BLaER1 (cell line): ENCODE data around the gene MAP3K7CL.

Experiments
- H3K27ac ChIP-seq: shearing (Covaris generic); formaldehyde crosslinking; 2 replicates; pipeline ENCODE4 v1.8.1; 2022
- H3K27me3 ChIP-seq: shearing (Covaris generic); formaldehyde crosslinking; 2 replicates; pipeline ENCODE4 v1.8.1; 2022
- H3K36me3 ChIP-seq: shearing (Covaris generic); formaldehyde crosslinking; 2 replicates; pipeline ENCODE4 v1.8.1; 2022
- H3K4me1 ChIP-seq: shearing (Covaris generic); formaldehyde crosslinking; 2 replicates; pipeline ENCODE4 v1.8.1; 2022
- H3K4me2 ChIP-seq: shearing (Covaris generic); formaldehyde crosslinking; 2 replicates; pipeline ENCODE4 v1.8.1; 2022
- H3K4me3 ChIP-seq: shearing (Covaris generic); formaldehyde crosslinking; 2 replicates; pipeline ENCODE4 v1.8.1; 2022
- H3K9ac ChIP-seq: shearing (Covaris generic); formaldehyde crosslinking; 2 replicates; pipeline ENCODE4 v1.8.1; 2022
- H3K9me3 ChIP-seq: shearing (Covaris generic); formaldehyde crosslinking; 2 replicates; pipeline ENCODE4 v1.8.1; 2022
- H4K20me1 ChIP-seq: shearing (Covaris generic); formaldehyde crosslinking; 2 replicates; pipeline ENCODE4 v1.8.1; 2022
- Cebpa-rat ChIP-seq: shearing (Covaris generic); IDR thresholded peaks from 2 replicates; pipeline ENCODE4 v1.8.1; 2022

The MAP3K7CL gene

DNA sequence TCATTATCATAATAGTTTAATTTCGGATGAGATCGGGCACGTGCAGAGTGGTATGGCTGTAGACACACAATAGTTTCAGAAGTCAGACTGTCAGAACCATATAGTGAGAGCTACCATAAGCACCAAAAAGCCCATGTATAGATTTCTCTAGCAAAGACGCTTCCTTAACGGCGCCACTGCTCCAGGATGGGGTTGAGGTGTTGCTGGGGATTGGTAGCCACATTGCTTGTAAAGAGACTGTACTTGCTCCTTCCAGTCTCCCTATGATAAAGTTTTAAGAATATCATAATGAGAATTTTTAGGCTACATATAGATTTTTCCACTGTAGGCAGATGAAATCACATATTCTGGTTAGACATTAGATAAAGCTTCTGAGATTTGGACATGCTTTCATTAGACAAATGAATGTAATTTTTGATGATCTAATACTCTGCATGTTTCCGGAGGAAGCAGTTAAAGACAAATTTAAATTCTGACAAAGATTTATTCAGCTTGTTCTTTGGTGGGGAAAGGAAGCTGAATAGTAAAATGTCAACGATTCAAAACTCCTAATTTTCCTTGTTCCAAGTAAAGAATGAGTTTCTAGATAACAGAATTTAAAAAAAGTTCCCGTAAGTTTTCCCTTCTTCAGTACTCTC lies 77.7 kb downstream of the MAP3K7CL start:
- H3K36me3 ChIP-seq = no peaks in the 10 kb centered on the region
- H3K9me3 ChIP-seq = no peaks in the 10 kb centered on the region
- no peak overlapping the region for H3K4me2 ChIP-seq
- H3K4me3 ChIP-seq = no peak overlapping the region
- no peaks in the 10 kb centered on the region for H4K20me1 ChIP-seq
- H3K4me1 ChIP-seq = no peaks in the 10 kb centered on the region
- no peak overlapping the region for H3K27ac ChIP-seq
- no peak overlapping the region for H3K9ac ChIP-seq
- no peaks in the 10 kb centered on the region for H3K27me3 ChIP-seq
- TF ChIP-seq Cebpa-rat = no peak

DNA sequence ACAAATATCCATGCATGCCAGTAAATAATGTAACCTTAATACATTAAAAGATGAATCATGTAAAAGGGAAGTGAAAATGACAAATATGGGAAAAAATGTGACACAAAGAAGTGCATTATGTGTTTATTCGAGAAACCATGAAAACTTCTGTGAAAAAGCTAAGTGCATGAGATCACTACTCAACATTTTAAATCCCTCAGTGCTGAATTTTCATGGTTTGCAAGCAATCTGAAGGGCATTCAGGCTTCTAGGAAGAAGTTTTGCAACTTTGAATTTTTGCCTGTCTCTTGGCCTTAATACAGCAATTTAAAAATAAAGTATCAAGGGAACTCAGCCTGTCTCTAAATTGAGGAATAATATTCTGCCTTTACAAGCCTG lies 78.2 kb downstream of the MAP3K7CL start:
- Histone ChIP-seq H3K36me3 (no peaks in the 10 kb centered on the region), H3K4me3 (no peak overlapping the region), H3K4me2 (no peak overlapping the region), H3K9me3 (no peaks in the 10 kb centered on the region), H4K20me1 (no peaks in the 10 kb centered on the region), H3K4me1 (no peaks in the 10 kb centered on the region), H3K27me3 (no peaks in the 10 kb centered on the region), H3K27ac (no peak overlapping the region), H3K9ac (no peak overlapping the region)
- no peak for TF ChIP-seq Cebpa-rat

- Histone ChIP-seq H3K9me3 (no peaks in the 10 kb centered on the region), H3K9ac (no peak overlapping the region), H3K4me1 (no peaks in the 10 kb centered on the region), H3K27me3 (no peaks in the 10 kb centered on the region), H3K27ac (no peak overlapping the region), H3K4me3 (no peak overlapping the region), H3K4me2 (no peak overlapping the region), H4K20me1 (no peaks in the 10 kb centered on the region), H3K36me3 (no peaks in the 10 kb centered on the region)
- no peak for TF ChIP-seq Cebpa-rat
These were observed 79.3 kb downstream of the MAP3K7CL start for GRCh38 chr21:29209696-29210095.

- Histone ChIP-seq H3K36me3 (no peaks in the 10 kb centered on the region), H3K4me3 (no peak overlapping the region), H3K9ac (no peak overlapping the region), H3K27ac (no peak overlapping the region), H3K27me3 (no peaks in the 10 kb centered on the region), H4K20me1 (no peaks in the 10 kb centered on the region), H3K4me1 (no peaks in the 10 kb centered on the region), H3K4me2 (no peak overlapping the region), H3K9me3 (no peaks in the 10 kb centered on the region)
- no peak for TF ChIP-seq Cebpa-rat
These were observed 80.8 kb downstream of the MAP3K7CL start for GRCh38 chr21:29211205-29211604.

DNA sequence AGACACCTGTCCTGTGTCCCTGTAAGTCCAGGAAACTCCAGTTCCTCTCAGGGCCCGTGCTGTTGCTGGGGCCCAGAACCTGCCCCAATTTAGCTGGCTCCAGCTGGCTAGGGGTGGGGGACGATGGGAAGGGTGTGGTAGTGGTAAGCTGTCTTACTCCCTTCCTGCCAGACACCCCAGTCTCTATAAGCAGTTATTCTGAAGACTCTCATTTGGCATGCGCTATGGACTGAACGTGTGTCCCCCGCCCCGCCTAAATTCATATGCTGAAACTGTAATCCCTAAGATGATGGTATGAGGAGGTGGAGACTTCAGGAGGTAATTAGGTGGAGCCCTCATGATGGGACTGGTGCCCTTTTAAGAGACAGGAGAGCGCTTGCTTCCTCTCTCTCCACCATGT lies 82.0 kb downstream of the MAP3K7CL start:
- no peaks in the 10 kb centered on the region for H3K9me3 ChIP-seq
- H3K36me3 ChIP-seq = no peaks in the 10 kb centered on the region
- no peak overlapping the region for H3K4me3 ChIP-seq
- no peaks in the 10 kb centered on the region for H4K20me1 ChIP-seq
- H3K27ac ChIP-seq = no peak overlapping the region
- no peak for TF ChIP-seq Cebpa-rat
- no peak overlapping the region for H3K4me2 ChIP-seq
- H3K4me1 ChIP-seq = no peaks in the 10 kb centered on the region
- H3K9ac ChIP-seq = no peak overlapping the region
- H3K27me3 ChIP-seq = no peaks in the 10 kb centered on the region

DNA sequence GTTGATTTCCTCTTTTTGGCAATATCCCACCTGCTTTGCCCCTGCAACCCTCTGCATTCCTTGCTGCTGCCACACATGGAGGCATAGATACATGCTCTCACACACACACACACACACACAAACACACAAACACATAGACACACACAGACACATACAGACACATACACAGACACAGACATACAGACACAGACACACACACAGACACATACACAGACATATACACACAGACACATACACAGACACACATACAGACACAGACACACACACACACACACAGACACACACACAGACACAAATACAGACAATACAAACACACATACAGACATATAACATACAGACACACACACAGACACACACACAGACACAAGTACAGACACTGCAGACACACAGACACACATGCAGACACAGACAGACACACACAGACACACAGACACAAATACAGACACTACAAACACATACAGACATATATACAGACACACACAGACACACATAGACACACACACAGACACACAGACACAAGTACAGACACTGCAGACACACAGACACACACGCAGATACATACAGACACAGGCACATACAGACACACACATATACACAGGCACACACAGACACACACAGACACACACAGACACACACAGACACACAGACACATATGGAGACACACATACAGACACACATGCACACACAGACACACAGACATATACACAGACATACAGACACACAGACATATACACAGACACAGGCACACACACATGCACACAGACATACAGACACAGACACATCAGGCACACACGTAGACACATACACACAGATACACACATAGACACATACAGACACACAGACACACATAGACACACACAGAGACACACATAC lies 83.3 kb downstream of the MAP3K7CL start:
- Histone ChIP-seq H3K4me2 (no peak overlapping the region), H3K27me3 (no peaks in the 10 kb centered on the region), H3K27ac (no peak overlapping the region)

DNA sequence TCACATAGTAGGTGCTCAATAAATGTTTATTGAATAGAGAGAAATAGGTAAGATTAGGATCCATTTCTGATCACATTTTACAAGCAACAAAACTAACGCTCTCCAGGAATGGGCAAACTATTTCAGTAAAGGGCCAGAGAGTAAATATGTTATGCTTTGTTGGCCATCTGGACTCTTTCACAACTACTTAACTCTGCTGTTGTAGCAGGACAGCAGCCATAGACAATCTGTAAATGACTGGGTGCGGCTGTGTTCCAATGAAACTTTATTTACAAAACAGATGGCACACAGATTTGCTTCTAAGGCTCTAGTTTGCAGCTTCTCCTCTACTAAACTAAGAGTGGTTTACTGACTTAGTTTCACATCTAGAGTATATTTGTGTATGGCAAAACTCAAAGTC lies 85.3 kb downstream of the MAP3K7CL start:
- Histone ChIP-seq H3K27ac (no peak overlapping the region), H3K9ac (no peak overlapping the region), H4K20me1 (no peaks in the 10 kb centered on the region), H3K4me1 (no peaks in the 10 kb centered on the region), H3K4me2 (no peak overlapping the region), H3K36me3 (no peaks in the 10 kb centered on the region), H3K9me3 (no peaks in the 10 kb centered on the region), H3K27me3 (no peaks in the 10 kb centered on the region), H3K4me3 (no peak overlapping the region)
- TF ChIP-seq Cebpa-rat = no peak

More for the DNA sequence above, 83.3 kb downstream of the MAP3K7CL start:
- TF ChIP-seq Cebpa-rat = no peak
- H3K4me1 ChIP-seq = no peaks in the 10 kb centered on the region
- no peaks in the 10 kb centered on the region for H3K36me3 ChIP-seq
- no peak overlapping the region for H3K4me3 ChIP-seq
- no peaks in the 10 kb centered on the region for H4K20me1 ChIP-seq
- H3K9ac ChIP-seq = no peak overlapping the region
- H3K9me3 ChIP-seq = no peaks in the 10 kb centered on the region

GRCh38 chr21:29217818-29218291 lies 87.4 kb downstream of the MAP3K7CL start:
- Histone ChIP-seq H3K27me3 (no peaks in the 10 kb centered on the region), H3K36me3 (no peaks in the 10 kb centered on the region), H3K4me1 (no peaks in the 10 kb centered on the region), H3K9ac (no peak overlapping the region), H3K4me2 (no peak overlapping the region), H3K9me3 (peaks cover 5% of the 10 kb centered on the region; the same call in 1 of the 2 replicates), H4K20me1 (no peaks in the 10 kb centered on the region), H3K4me3 (no peak overlapping the region), H3K27ac (no peak overlapping the region)
- TF ChIP-seq Cebpa-rat = no peak

- no peaks in the 10 kb centered on the region for H3K27me3 ChIP-seq
- no peak for TF ChIP-seq Cebpa-rat
- H3K4me1 ChIP-seq = no peaks in the 10 kb centered on the region
- no peak overlapping the region for H3K27ac ChIP-seq
- no peak overlapping the region for H3K4me2 ChIP-seq
- H3K9me3 ChIP-seq = peaks cover 5% of the 10 kb centered on the region; the same call in 1 of the 2 replicates
- no peak overlapping the region for H3K9ac ChIP-seq
- H3K36me3 ChIP-seq = no peaks in the 10 kb centered on the region
- H4K20me1 ChIP-seq = no peaks in the 10 kb centered on the region
- no peak overlapping the region for H3K4me3 ChIP-seq
These were observed 88.3 kb downstream of the MAP3K7CL start for GRCh38 chr21:29218749-29219148.

GRCh38 chr21:29219165-29219770 lies 88.8 kb downstream of the MAP3K7CL start:
- Histone ChIP-seq H3K9me3 (peaks cover 5% of the 10 kb centered on the region; the same call in 1 of the 2 replicates), H4K20me1 (no peaks in the 10 kb centered on the region)

More at GRCh38 chr21:29219165-29219770, 88.8 kb downstream of the MAP3K7CL start:
- no peak for TF ChIP-seq Cebpa-rat
- no peak overlapping the region for H3K9ac ChIP-seq
- H3K27me3 ChIP-seq = no peaks in the 10 kb centered on the region
- H3K4me1 ChIP-seq = no peaks in the 10 kb centered on the region
- no peak overlapping the region for H3K4me3 ChIP-seq
- no peak overlapping the region for H3K27ac ChIP-seq
- no peaks in the 10 kb centered on the region for H3K36me3 ChIP-seq
- H3K4me2 ChIP-seq = no peak overlapping the region
